Activated B cell treated with CpG ODN at 0.5 μM for 24 hours (primary cell): ENCODE measurements around the gene NSDHL. TPM values are rescaled to one million over a fixed set of nuclear protein-coding genes. Genes with fewer than 3 reads are reported as not detected.

ENCODE experiments used
- ATAC-seq: fragments of 200-7000 bp; cut with Tn5 transposase; one replicate; pipeline ENCODE4 v1.10.0; 2021; ENCODE audit warnings: low read depth, mild to moderate bottlenecking, moderate library complexity
- CTCF ChIA-PET: fragments of 350-600 bp; sonication (Branson Sonifier 250); formaldehyde crosslinking; loops from one replicate; lab custom pipeline; 2021; ENCODE audit warnings: antibody characterized with exemption; lab: Charles Lee
- POLR2A ChIA-PET: fragments of 350-600 bp; sonication (Branson Sonifier 250); formaldehyde crosslinking; loops from one replicate; lab custom pipeline; 2021; ENCODE audit warnings: antibody characterized with exemption; lab: Charles Lee
- DNase-seq: peaks from one replicate; pipeline ENCODE4 v3.0.0; 2022
- H3K27ac Mint-ChIP-seq: one replicate; pipeline ENCODE4 v1.8.0; 2020; ENCODE audit warnings: mixed read lengths
- H3K27me3 Mint-ChIP-seq: one replicate; pipeline ENCODE4 v1.8.0; 2021; ENCODE audit warnings: mixed read lengths
- H3K36me3 Mint-ChIP-seq: one replicate; pipeline ENCODE4 v1.8.0; 2021; ENCODE audit warnings: low read depth, mixed read lengths
- H3K4me1 Mint-ChIP-seq: one replicate; pipeline ENCODE4 v1.8.0; 2021; ENCODE audit warnings: mixed read lengths
- H3K4me3 Mint-ChIP-seq: one replicate; pipeline ENCODE4 v1.8.0; 2020; ENCODE audit warnings: mild to moderate bottlenecking, mixed read lengths
- H3K9me3 Mint-ChIP-seq: one replicate; pipeline ENCODE4 v1.8.0; 2020; ENCODE audit warnings: mixed read lengths
- intact Hi-C: fragments of 100-400 bp; cut with micrococcal nuclease; formaldehyde crosslinking; loops from one replicate; pipeline ENCODE4 v1.15.1; 2024
- total RNA-seq: library from RNA; stranded (reverse); gene quantifications from 2 replicates; pipeline ENCODE4 v1.2.3, GENCODE V29; 2022
- TF ChIP-seq, protein P1 (sequence below): fragments of 200-600 bp; IDR thresholded peaks from one replicate; pipeline ENCODE4 v1.8.0; 2022; ENCODE audit warnings: antibody characterized with exemption, mild to moderate bottlenecking

The NSDHL gene
- total RNA-seq, 1 donor from 2014 or later, result 18.4 TPM

DNA sequence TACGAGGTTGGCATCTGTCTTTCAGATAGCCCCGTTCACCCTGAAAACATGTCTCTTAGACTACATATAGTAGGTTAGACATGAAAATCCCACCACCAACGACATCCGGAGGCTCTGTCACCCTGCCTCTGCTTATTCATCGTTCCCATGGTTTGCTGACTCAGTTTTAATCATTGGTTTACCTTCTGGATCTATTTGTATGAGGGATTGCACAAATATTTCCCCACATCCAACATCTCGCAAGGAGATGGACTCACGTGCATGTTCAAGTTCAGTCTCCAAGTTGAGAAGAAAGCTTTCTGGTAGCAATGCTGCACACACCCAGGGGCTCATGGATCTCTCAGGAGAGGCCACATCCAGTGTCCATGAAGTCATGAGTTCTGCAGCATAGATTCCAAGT lies 11.1 kb upstream of the NSDHL start:
- intact Hi-C loops, result no loop called here
- ChIA-PET CTCF (no interaction called here), POLR2A (no interaction called here)
- Mint-ChIP-seq H3K4me3 (no peak overlapping the region), H3K36me3 (no peaks in the 10 kb centered on the region), H3K4me1 (no peaks in the 10 kb centered on the region), H3K27me3 (peaks cover 8% of the 10 kb centered on the region), H3K9me3 (no peaks in the 10 kb centered on the region), H3K27ac (no peak overlapping the region)
- DNase-seq (no peak), ATAC-seq (no peak)
- TF ChIP-seq, protein P1, sequence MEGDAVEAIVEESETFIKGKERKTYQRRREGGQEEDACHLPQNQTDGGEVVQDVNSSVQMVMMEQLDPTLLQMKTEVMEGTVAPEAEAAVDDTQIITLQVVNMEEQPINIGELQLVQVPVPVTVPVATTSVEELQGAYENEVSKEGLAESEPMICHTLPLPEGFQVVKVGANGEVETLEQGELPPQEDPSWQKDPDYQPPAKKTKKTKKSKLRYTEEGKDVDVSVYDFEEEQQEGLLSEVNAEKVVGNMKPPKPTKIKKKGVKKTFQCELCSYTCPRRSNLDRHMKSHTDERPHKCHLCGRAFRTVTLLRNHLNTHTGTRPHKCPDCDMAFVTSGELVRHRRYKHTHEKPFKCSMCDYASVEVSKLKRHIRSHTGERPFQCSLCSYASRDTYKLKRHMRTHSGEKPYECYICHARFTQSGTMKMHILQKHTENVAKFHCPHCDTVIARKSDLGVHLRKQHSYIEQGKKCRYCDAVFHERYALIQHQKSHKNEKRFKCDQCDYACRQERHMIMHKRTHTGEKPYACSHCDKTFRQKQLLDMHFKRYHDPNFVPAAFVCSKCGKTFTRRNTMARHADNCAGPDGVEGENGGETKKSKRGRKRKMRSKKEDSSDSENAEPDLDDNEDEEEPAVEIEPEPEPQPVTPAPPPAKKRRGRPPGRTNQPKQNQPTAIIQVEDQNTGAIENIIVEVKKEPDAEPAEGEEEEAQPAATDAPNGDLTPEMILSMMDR, result no peak

DNA sequence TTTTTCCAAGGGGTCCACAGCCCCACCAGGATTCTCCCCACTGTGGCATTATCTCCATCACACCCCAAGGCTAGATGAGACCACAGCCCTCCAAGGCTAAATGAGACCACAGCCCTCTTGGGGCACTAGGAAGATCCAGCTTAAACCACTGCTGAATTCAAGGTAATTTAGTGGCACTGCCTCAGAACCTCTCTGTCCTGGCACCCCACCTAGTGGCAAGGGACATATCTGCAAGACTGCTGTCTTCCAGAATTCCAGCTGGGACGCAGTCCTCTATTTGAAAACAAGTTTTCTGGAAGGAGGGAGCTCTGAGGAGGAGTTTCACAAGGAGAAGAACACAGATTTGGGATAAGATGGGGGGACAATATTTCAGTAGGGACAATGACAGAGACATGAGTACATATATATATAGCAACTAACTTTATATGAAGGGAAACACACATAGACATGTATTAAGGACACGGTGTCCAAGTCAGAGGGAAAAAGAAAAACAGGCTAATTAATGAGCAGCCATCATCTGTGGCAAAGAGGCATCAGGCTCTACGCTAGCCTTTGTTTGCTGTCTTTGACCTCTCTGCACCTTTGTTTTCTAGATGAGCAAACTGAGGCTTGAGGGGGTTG lies 9.6 kb upstream of the NSDHL start:
- ChIA-PET CTCF (no interaction called here), POLR2A (no interaction called here)
- Mint-ChIP-seq H3K9me3 (no peaks in the 10 kb centered on the region), H3K4me3 (no peak overlapping the region), H3K4me1 (no peaks in the 10 kb centered on the region), H3K27me3 (peaks cover 8% of the 10 kb centered on the region), H3K36me3 (no peaks in the 10 kb centered on the region), H3K27ac (no peak overlapping the region)
- TF ChIP-seq, protein P1, result no peak
- DNase-seq (no peak), ATAC-seq (no peak)
- intact Hi-C loops, result no loop called here

DNA sequence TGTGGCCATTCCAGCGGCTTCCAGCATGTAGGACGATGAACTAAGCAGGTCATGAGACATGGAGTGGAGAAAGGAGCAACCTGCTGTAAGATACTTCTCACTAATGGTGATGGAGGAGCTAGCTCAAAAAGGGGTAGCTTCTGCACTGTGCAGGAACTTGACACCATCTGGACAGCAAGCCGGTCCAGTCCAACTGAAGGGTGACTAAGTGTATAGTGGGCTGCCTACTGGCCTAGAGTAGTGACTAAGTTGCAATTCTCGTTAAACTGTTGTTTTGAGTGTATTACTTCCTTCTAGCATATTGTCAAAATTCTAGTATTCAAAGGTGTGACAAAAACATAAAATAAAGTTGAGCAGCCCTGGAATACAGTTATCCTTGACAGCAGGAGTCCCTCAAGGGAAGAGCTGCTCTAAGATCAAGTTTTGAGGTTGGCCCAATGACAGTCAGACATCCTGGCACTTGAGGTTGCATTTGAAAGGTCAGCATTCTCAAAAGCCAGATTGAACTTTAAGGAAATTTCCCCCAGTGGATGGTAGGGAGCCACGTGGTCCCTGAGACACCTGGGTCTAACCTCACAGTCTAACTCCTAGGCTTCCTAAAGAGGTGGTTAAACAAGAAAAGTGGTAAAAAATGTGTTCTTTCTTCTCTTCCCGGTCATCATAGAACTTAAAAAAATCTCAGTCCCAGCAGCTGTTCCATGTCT lies 8.3 kb upstream of the NSDHL start:
- TF ChIP-seq, protein P1, result no peak
- ATAC-seq (no peak), DNase-seq (no peak)
- peaks cover 8% of the 10 kb centered on the region for H3K27me3 Mint-ChIP-seq
- H3K4me3 Mint-ChIP-seq, result no peak overlapping the region
- H3K4me1 Mint-ChIP-seq, result no peaks in the 10 kb centered on the region
- ChIA-PET CTCF (no interaction called here), POLR2A (no interaction called here)
- no peaks in the 10 kb centered on the region for H3K9me3 Mint-ChIP-seq
- intact Hi-C loops, result no loop called here
- H3K27ac Mint-ChIP-seq, result no peak overlapping the region
- peaks cover 2% of the 10 kb centered on the region for H3K36me3 Mint-ChIP-seq

DNA sequence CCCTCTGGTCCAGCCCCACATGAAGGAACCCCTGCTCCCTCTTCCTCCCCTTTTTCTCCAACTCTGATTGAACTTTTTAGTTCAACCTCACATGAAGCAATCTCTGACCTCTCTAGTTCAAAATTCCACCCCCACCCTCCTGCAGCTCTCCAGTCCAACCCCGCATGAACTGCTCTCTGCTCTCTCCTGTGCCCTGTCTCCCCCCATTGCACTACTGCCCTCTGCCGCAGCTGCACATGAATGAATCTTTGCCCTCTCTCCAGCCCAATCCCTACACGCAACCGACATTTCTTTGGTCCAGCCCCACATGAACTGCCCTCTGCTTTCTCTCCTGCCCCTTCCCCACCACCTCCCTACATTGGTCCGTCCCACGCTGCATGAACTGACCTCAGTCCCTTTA lies 7.2 kb upstream of the NSDHL start:
- no peaks in the 10 kb centered on the region for H3K4me1 Mint-ChIP-seq
- H3K27me3 Mint-ChIP-seq, result peaks cover 8% of the 10 kb centered on the region
- POLR2A ChIA-PET, result no interaction called here
- H3K9me3 Mint-ChIP-seq, result no peaks in the 10 kb centered on the region
- peaks cover 4% of the 10 kb centered on the region for H3K36me3 Mint-ChIP-seq
- H3K4me3 Mint-ChIP-seq, result no peak overlapping the region
- CTCF ChIA-PET, result no interaction called here
- intact Hi-C loops, result no loop called here
- TF ChIP-seq, protein P1, result no peak
- H3K27ac Mint-ChIP-seq, result no peak overlapping the region
- DNase-seq, result no peak
- ATAC-seq, result no peak

DNA sequence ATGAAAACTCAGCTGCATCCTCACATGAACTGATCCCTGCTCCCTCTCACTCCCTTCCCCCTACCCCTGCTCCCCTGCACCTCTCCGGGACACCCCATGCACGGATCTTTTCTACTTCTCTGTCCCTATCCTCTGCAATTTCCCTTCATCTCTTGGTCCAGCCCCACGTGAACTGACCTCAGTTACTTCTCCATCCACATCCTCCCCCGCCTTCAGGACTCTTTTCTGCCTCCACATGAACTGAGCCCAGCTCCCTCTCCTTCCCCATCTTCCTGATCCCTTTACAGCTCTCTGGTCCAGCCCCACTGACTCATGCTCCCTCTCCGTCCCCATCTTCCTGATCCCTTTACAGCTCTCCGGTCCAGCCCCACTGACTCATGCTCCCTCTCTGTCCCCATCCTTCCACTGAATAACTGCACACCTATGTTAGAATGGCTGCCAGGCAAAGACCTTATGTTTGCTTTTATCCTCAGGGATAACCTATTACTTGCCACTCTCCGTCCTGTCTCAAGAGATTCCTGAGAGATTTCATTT lies 6.0 kb upstream of the NSDHL start:
- TF ChIP-seq, protein P1, result no peak
- POLR2A ChIA-PET, result no interaction called here
- CTCF ChIA-PET, result no interaction called here
- no peak overlapping the region for H3K4me3 Mint-ChIP-seq
- no peak for ATAC-seq
- H3K27me3 Mint-ChIP-seq, result peaks cover 8% of the 10 kb centered on the region
- no peaks in the 10 kb centered on the region for H3K9me3 Mint-ChIP-seq
- no peak for DNase-seq
- H3K4me1 Mint-ChIP-seq, result no peaks in the 10 kb centered on the region
- intact Hi-C loops, result no loop called here
- H3K27ac Mint-ChIP-seq, result no peak overlapping the region
- H3K36me3 Mint-ChIP-seq, result peaks cover 4% of the 10 kb centered on the region
